ENCODE measurements around the gene LARGE2. TPM values are rescaled to one million over a fixed set of nuclear protein-coding genes. Genes with fewer than 3 reads are reported as not detected.

The LARGE2 gene
- total RNA-seq, 1 experiment from 2014 or later = 18.4 TPM

DNA sequence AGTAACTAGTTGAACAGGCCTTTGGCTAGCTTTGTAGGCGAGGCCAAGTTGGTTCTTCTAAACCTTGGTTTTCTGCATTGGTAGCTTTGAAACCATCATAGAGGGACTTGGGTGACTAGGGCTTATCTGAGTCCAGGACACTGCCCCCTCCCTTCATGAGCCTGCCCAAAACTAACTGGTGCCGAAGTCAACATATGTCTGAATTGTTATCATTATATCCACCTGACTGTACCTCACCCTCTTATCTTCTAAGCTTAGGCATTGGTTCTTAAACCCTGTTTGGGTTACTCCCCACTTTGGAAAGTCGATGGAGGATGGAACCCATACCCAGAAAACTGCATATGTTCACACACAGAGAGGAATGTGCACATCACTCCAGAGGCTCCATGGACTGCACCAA, 44.6 kb upstream of the LARGE2 start:
- ATAC-seq = no peak
- Histone ChIP-seq H3K27me3 (ENCODE audit: low read length) (no peaks in the 10 kb centered on the region), H3K9ac (ENCODE audit: low read length) (no peak overlapping the region), H3K4me1 (ENCODE audit: insufficient read depth, low read length) (peaks cover 18% of the 10 kb centered on the region), H3K9me2 (replicated peaks; ENCODE audit: low read length) (no peaks in the 10 kb centered on the region), H3K4me2 (ENCODE audit: low read length) (no peak overlapping the region), H3K4me3 (ENCODE audit: low read length) (no peak overlapping the region), H3K27ac (ENCODE audit: low read length) (no peak overlapping the region), H3K79me2 (ENCODE audit: low read length) (no peaks in the 10 kb centered on the region), H3K36me3 (ENCODE audit: low read depth, low read length) (peaks cover 16% of the 10 kb centered on the region; the same call in 1 of the 2 replicates), H3K9me3 (ENCODE audit: low read length) (no peaks in the 10 kb centered on the region), H2AFZ (ENCODE audit: low read length) (no peak overlapping the region), H4K20me1 (ENCODE audit: low read length) (peaks cover 9% of the 10 kb centered on the region; the same call in 1 of the 2 replicates), H3F3A (ENCODE audit: low read length, unreplicated experiment) (no peaks in the 10 kb centered on the region)
- no TSS peak for BruUV-seq (replicated peaks)
- ChIA-PET POLR2A (ENCODE audit: unreplicated experiment) (no interaction called here), CTCF (no interaction called here)
- intact Hi-C loops (cut with micrococcal nuclease) = no loop called here
- TF ChIP-seq, protein P1, sequence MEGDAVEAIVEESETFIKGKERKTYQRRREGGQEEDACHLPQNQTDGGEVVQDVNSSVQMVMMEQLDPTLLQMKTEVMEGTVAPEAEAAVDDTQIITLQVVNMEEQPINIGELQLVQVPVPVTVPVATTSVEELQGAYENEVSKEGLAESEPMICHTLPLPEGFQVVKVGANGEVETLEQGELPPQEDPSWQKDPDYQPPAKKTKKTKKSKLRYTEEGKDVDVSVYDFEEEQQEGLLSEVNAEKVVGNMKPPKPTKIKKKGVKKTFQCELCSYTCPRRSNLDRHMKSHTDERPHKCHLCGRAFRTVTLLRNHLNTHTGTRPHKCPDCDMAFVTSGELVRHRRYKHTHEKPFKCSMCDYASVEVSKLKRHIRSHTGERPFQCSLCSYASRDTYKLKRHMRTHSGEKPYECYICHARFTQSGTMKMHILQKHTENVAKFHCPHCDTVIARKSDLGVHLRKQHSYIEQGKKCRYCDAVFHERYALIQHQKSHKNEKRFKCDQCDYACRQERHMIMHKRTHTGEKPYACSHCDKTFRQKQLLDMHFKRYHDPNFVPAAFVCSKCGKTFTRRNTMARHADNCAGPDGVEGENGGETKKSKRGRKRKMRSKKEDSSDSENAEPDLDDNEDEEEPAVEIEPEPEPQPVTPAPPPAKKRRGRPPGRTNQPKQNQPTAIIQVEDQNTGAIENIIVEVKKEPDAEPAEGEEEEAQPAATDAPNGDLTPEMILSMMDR (conservative IDR thresholded peaks at IDR 0.05; ENCODE audit: low read depth, low read length) = no peak
- TF ChIP-seq EZH2 (IDR thresholded peaks at IDR 0.05; ENCODE audit: low read length, unreplicated experiment) (no peak), EZH2phosphoT487 (IDR thresholded peaks at IDR 0.05; ENCODE audit: borderline replicate concordance, low read length) (no peak)
- DNase-seq = no peak

DNA sequence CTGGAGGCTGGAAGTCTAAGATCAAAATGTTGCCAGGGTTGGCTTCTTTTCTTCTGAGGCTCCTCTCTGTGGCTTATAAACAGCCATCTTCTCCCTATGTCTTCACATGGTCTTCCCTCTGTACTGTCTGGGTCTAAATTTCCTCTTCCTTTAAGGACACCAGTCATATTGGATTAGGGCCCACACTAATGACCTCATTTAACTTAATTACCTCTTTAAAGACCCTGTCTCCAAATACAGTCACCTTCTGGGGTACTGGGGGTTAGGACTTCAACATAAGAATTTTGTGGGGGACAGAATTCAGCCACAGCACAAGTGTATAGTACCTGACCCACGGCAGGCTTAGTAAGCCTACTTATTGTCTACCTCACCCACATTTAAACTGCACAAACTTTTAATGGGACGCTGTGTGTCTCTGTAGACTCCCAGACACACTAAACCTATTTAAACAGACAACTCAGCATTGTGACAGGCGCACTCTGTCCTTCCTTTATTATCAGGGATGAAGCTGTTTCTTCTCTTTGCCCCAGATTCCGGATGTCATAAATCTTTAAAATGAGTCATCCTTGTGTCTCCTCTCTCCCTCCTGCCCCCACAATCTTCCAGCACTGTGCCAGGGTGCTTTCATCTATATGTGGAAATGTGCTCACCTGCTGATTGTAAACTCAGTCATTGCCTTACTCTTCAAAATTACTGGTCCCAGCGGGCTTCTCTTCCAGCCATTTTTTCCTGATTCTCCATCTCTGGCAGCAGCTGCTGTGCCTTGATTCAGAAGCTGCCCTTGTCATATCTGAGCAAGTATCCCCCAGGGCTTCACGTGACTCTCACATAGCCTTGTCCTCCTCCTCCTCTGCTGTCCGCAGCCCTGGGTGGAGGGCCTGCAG, 42.4 kb upstream of the LARGE2 start:
- Histone ChIP-seq H3K79me2 (ENCODE audit: low read length) (no peaks in the 10 kb centered on the region), H3K36me3 (ENCODE audit: low read depth, low read length) (peaks cover 13% of the 10 kb centered on the region; the same call in 1 of the 2 replicates), H3K9me3 (ENCODE audit: low read length) (no peaks in the 10 kb centered on the region), H3K4me3 (ENCODE audit: low read length) (no peak overlapping the region), H3F3A (ENCODE audit: low read length, unreplicated experiment) (no peaks in the 10 kb centered on the region), H3K4me2 (ENCODE audit: low read length) (peak overlapping the region; percentile 56), H4K20me1 (ENCODE audit: low read length) (peaks cover 9% of the 10 kb centered on the region; the same call in 1 of the 2 replicates), H3K27me3 (ENCODE audit: low read length) (no peaks in the 10 kb centered on the region), H3K9me2 (replicated peaks; ENCODE audit: low read length) (no peaks in the 10 kb centered on the region), H3K9ac (ENCODE audit: low read length) (no peak overlapping the region), H3K4me1 (ENCODE audit: insufficient read depth, low read length) (peaks cover 18% of the 10 kb centered on the region), H2AFZ (ENCODE audit: low read length) (no peak overlapping the region), H3K27ac (ENCODE audit: low read length) (peak overlapping the region; percentile 48)
- TF ChIP-seq EZH2phosphoT487 (IDR thresholded peaks at IDR 0.05; ENCODE audit: borderline replicate concordance, low read length) (no peak), EZH2 (IDR thresholded peaks at IDR 0.05; ENCODE audit: low read length, unreplicated experiment) (no peak)
- TF ChIP-seq, protein P1 (conservative IDR thresholded peaks at IDR 0.05; ENCODE audit: low read depth, low read length) = no peak
- ATAC-seq = peak; percentile 96
- intact Hi-C loops (cut with micrococcal nuclease) = loop anchor here (1.0 to 2.0 kb wide), 2 partner anchors 33 to 39 kb away; partner anchors contain the start of gene CRY2
- POLR2A ChIA-PET (ENCODE audit: unreplicated experiment) = no interaction called here
- CTCF ChIA-PET = interaction anchor here (1.1 kb wide), 1 partner anchor 11 kb away, joined by 3 read pairs; no protein-coding TSS in a partner anchor
- BruUV-seq (replicated peaks) = no TSS peak
- peak; percentile 82 for DNase-seq
